Uterus (tissue), 4 donors: ENCODE measurements around the gene NEUROG3. TPM values are rescaled to one million over a fixed set of nuclear protein-coding genes. Genes with fewer than 3 reads are reported as not detected.

Experiments used
- DNase-seq, 2 donors: peaks; one replicate each; pipeline ENCODE4 v3.0.0-alpha.2; 2019 to 2020
- H3K27ac ChIP-seq, 2 donors: fragments of 200-600 bp; sonication (generic); 1 replicate in 1 of 2; 2 replicates in 1 of 2; pipeline ENCODE4 v1.5.1; 2016 to 2018
- H3K27me3 ChIP-seq, 2 donors: fragments of 200-600 bp; sonication (generic); one replicate each; pipeline ENCODE4 v1.5.1; 2018 to 2019; ENCODE audit warnings: control low read depth in 1 of 2
- H3K36me3 ChIP-seq, 2 donors: fragments of 200-600 bp; sonication (generic); one replicate each; pipeline ENCODE4 v1.5.1; 2019; ENCODE audit warnings: control low read depth in 1 of 2
- H3K4me1 ChIP-seq, 2 donors: fragments of 200-600 bp; sonication (generic); one replicate each; pipeline ENCODE4 v1.5.1; 2018 to 2019; ENCODE audit warnings: control low read depth in 1 of 2
- H3K4me3 ChIP-seq, 2 donors: fragments of 200-600 bp; sonication (generic); 1 replicate in 1 of 2; 2 replicates in 1 of 2; pipeline ENCODE4 v1.5.1; 2018 to 2019; ENCODE audit warnings: mild to moderate bottlenecking in 1 of 2
- H3K9me3 ChIP-seq, 2 donors: fragments of 200-600 bp; sonication (generic); one replicate each; pipeline ENCODE4 v1.5.1; 2019; ENCODE audit warnings: control low read depth in 1 of 2
- POLR2A ChIP-seq, 2 donors: fragments of 450-650 bp; IDR thresholded peaks; one replicate each; pipeline ENCODE4 v1.6.1; 2016; ENCODE audit warnings: antibody characterized with exemption in 2 of 2, mild to moderate bottlenecking in 1 of 2, moderate library complexity in 1 of 2
- intact Hi-C: fragments of 100-400 bp; cut with DNase I; formaldehyde crosslinking; loops from one replicate; pipeline ENCODE4 v1.15.1; 2023; ENCODE audit warnings: low total_unique reads
- total RNA-seq, 4 donors: library from RNA; depleted of rRNA in 3 of 4; stranded (reverse); fragments of >200 nt in 3 of 4; gene quantifications; one replicate each; pipeline versions ENCODE4 v1.1.0 to v1.2.4, GENCODE V29; 2014 to 2023
- TF ChIP-seq, protein P1 (sequence below), 4 experiments: fragments of 200-600 bp in 2 of 4; fragments of 450-650 bp in 2 of 4; sonication (generic) in 2 of 4; IDR thresholded peaks; one replicate each; pipeline ENCODE4 v1.5.1; 2016 to 2019; ENCODE audit warnings: antibody characterized with exemption in 4 of 4, mild to moderate bottlenecking in 2 of 4, moderate library complexity in 1 of 4
- donor health status: DM: yes; HTN: yes; CAD: no.

The NEUROG3 gene
- total RNA-seq, 4 donors from 2014 or later, result not detected

DNA sequence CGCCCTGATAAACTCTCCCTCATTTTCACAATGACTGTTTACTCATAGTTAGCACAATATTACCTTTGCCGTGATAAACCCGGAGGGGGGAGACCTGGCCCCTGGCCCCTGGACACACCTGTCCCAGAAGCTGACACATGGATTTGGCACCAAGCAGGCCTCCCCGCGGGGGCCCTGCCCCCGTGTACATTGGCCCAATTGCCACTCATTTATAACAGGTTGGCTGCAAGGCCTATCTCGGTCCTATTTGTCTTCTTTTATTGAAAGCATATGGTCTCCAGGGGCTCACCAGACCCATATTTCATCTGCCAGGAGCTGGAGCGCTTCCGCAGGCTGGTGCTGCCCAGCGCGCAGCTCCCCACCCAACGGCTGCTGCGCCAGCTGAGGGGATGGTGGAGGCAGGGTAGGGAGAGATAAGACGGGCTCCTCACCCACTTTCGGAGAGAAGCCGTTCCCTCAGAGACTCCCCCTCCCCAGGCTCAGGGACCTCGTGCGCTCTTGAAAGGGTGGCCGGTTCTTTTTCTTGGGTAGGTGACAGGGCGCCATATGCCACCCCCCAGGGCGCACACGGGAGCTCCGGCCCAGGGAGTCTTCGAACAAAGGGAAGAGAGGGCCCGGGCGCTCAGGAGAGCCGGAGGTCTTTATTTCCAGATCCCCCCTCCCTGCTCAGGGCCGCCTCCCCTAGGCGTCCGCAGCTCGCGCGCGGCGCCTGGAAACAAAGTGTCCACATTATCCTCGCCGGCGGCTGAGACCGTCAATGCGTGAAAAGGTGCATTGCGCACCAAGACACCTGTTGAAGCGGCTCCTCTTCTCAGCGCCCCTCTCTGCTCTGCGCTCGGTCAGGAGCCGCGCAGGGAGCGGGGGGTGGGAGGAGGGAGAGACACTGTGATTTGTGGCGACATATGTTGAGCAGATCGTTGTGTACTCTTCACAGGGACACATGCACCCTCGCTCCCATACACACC is 4.3 kb upstream of the NEUROG3 start:
- intact Hi-C loops, result no loop called here
- Histone ChIP-seq H3K9me3 (no peaks in the 10 kb centered on the region), H3K4me1 (peaks cover 0 to 10% of the 10 kb centered on the region in 2 donors), H3K36me3 (no peaks in the 10 kb centered on the region), H3K27me3 (peaks cover 0 to 12% of the 10 kb centered on the region in 2 donors), H3K4me3 (no peak overlapping the region), H3K27ac (no peak overlapping the region)
- TF ChIP-seq, protein P1, sequence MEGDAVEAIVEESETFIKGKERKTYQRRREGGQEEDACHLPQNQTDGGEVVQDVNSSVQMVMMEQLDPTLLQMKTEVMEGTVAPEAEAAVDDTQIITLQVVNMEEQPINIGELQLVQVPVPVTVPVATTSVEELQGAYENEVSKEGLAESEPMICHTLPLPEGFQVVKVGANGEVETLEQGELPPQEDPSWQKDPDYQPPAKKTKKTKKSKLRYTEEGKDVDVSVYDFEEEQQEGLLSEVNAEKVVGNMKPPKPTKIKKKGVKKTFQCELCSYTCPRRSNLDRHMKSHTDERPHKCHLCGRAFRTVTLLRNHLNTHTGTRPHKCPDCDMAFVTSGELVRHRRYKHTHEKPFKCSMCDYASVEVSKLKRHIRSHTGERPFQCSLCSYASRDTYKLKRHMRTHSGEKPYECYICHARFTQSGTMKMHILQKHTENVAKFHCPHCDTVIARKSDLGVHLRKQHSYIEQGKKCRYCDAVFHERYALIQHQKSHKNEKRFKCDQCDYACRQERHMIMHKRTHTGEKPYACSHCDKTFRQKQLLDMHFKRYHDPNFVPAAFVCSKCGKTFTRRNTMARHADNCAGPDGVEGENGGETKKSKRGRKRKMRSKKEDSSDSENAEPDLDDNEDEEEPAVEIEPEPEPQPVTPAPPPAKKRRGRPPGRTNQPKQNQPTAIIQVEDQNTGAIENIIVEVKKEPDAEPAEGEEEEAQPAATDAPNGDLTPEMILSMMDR (IDR thresholded peaks at IDR 0.05), result no peak
- DNase-seq, result no peak

DNA sequence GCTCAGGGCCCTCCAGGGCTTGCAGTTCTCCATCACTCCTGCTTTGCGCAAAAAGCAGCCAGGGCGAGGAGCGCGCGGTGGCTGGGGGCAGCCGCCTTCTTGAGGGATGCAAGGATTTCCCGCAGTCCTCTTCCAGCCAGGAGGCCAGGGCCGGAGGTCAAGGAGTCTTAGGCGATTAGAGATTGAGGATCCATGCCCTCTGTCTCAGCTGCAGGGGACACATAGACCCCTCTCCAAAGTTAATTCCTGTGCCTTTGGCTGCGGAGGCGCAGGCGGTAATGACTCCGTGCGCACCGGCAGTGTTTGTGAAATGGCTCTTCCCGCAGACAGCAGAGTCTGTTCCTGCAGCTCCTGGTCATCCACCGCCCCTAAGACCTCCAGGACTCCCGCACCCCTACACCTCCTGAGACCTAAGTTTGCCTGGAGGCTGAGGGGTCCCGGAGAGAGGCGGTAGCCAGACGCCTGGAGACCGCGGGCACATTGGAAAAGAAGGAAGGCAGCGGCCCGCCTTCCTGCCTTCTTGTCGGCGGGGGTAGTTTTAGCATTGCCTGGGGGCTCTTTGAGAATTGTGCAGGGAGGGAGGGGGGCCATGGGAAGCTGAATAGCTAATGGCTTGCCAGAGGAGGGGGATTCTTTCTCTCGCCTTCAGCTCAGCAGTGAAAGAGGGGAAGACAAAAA is 3.3 kb upstream of the NEUROG3 start:
- TF ChIP-seq, protein P1 (IDR thresholded peaks at IDR 0.05), result no peak
- TF ChIP-seq POLR2A (IDR thresholded peaks at IDR 0.05), result no peak
- H3K4me1 ChIP-seq, result peaks cover 0 to 17% of the 10 kb centered on the region in 2 donors
- H3K36me3 ChIP-seq, result no peaks in the 10 kb centered on the region
- no peak for DNase-seq
- H3K27ac ChIP-seq, result no peak overlapping the region
- H3K4me3 ChIP-seq, result no peak overlapping the region
- intact Hi-C loops, result no loop called here
- H3K9me3 ChIP-seq, result no peaks in the 10 kb centered on the region
- H3K27me3 ChIP-seq, result peaks cover 0 to 23% of the 10 kb centered on the region in 2 donors

DNA sequence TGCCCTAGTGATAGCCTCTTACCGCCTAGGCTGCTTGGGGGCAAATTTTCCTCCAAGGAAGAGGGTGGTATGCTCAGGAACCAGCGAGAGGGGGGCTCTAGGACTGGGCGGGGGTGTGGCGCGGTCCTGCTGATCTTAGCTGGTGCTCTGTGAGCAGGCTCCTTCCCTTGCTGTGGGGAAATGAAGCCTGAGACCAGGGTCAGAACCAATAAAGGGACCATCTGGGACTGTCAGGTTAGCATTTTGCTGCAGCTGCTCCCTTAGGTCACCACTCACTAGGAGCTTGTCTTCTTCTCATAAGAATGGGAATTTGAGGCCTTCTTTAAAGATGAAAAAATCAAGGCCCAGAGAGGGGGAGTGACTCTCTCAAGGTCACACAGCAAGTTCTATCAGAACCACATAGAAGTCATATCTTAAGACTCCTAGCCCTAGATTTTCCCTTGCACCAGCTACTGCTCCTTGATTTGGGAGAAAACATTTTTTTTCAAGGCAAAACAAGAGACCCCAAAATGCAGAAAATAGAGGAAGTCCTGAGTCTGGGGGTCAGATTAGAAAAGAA is 2.0 kb upstream of the NEUROG3 start:
- no peaks in the 10 kb centered on the region for H3K36me3 ChIP-seq
- TF ChIP-seq, protein P1 (IDR thresholded peaks at IDR 0.05), result no peak
- no peak for TF ChIP-seq POLR2A (IDR thresholded peaks at IDR 0.05)
- H3K4me1 ChIP-seq, result peaks cover 0 to 17% of the 10 kb centered on the region in 2 donors
- H3K27me3 ChIP-seq, result peaks cover 0 to 35% of the 10 kb centered on the region in 2 donors
- no peak overlapping the region for H3K4me3 ChIP-seq
- no peaks in the 10 kb centered on the region for H3K9me3 ChIP-seq
- intact Hi-C loops, result no loop called here
- H3K27ac ChIP-seq, result no peak overlapping the region
- no peak for DNase-seq

DNA sequence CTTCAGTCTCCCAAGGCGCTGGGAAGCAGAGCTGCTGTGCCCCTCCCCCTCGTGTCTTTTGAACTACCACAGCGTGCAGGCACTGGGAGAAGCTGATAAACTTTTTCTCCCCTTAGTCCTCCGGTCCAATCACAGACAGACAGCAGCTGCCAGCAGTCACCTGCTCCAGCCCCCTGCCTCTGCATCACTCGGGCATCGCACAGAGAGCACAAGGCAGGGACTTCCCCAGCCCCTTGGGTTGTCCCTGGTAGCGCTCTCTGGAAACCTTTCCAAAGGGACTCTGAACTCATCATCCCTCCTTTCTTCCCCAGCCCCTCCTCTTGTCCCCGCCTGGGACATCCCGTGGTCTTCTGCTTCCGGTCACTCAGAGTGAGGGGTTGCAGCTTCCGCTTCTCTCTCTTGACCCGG is 1.4 kb upstream of the NEUROG3 start:
- no peak for DNase-seq
- intact Hi-C loops, result no loop called here
- Histone ChIP-seq H3K4me1 (peaks cover 0 to 17% of the 10 kb centered on the region in 2 donors), H3K27me3 (peaks cover 0 to 39% of the 10 kb centered on the region in 2 donors), H3K27ac (no peak overlapping the region), H3K9me3 (no peaks in the 10 kb centered on the region), H3K36me3 (no peaks in the 10 kb centered on the region), H3K4me3 (no peak overlapping the region)
- TF ChIP-seq, protein P1 (IDR thresholded peaks at IDR 0.05), result no peak
- no peak for TF ChIP-seq POLR2A (IDR thresholded peaks at IDR 0.05)
